A549 (cell line): ENCODE measurements around the gene L3MBTL2.

ENCODE experiments used
- CEBPB ChIP-seq, 2 experiments: fragments of >200 bp in 1 of 2; sonication (Bioruptor Twin) in 1 of 2; formaldehyde crosslinking in 1 of 2; IDR thresholded peaks; 2 replicates each; pipeline ENCODE4 v1.6.1; 2012 to 2016
- POLR2A ChIP-seq: IDR thresholded peaks from 2 replicates; pipeline ENCODE4 v1.6.1; 2012; ENCODE audit warnings: mild to moderate bottlenecking, low read length
- TF ChIP-seq, protein P1 (sequence below): fragments of >200 bp; sonication (Bioruptor Twin); formaldehyde crosslinking; IDR thresholded peaks from 3 replicates; pipeline ENCODE4 v1.5.1; 2016

DNA sequence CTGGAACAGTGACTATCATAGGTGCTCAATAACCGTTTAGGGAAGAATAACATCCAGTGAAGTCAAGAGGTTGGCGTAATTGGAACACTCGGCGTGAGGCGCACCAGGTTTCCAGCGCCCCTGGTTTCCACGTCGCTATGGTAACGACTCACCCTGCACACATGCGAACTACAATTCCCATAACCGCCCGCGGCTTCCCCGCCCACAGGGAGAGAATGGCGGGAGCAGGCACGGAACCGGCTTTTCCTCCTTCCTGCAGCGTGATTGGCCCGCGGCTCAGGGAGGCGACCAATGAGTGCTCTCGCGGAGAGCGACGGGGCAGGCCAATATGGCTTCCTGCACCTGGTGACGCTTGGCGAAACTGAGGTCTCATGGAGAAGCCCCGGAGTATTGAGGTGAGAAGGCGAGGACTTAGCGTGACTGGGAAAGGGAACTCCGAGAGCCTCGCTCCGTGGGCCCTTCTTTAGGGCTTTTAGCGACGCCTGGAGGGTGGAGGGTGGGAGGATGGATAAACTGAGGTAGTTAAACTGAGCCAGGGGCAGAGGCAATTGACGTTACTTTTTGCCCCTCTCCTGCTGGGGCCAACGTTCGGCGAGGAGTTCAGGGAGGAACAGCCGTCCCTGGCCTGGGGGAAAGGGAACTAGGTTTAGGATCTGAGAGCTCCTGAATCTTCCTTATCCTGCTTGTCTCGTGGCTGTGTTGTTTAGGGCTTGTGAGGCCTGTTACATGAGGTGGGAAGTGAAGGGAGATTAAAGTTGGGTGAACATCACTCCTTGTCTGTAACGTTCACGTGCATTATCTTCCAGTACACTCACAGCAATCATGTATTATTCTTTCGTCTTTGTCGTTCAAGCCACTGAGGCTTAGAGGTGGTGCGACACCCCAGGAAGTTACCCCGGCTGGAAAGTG lies at the start of gene L3MBTL2:
- TF ChIP-seq, protein P1, sequence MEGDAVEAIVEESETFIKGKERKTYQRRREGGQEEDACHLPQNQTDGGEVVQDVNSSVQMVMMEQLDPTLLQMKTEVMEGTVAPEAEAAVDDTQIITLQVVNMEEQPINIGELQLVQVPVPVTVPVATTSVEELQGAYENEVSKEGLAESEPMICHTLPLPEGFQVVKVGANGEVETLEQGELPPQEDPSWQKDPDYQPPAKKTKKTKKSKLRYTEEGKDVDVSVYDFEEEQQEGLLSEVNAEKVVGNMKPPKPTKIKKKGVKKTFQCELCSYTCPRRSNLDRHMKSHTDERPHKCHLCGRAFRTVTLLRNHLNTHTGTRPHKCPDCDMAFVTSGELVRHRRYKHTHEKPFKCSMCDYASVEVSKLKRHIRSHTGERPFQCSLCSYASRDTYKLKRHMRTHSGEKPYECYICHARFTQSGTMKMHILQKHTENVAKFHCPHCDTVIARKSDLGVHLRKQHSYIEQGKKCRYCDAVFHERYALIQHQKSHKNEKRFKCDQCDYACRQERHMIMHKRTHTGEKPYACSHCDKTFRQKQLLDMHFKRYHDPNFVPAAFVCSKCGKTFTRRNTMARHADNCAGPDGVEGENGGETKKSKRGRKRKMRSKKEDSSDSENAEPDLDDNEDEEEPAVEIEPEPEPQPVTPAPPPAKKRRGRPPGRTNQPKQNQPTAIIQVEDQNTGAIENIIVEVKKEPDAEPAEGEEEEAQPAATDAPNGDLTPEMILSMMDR: no peak
- no peak for TF ChIP-seq CEBPB (IDR thresholded peaks at IDR 0.05)
- peak; percentile 71 for TF ChIP-seq POLR2A
